DMS153 treated with DMSO at 0.1 percent for 48 hours (cell line): ENCODE data around the gene ZSCAN18.

Source experiments
- DNase-seq: peaks from one replicate; lab custom pipeline; 2025; ENCODE audit not compliant: unreplicated experiment; lab: John Stamatoyannopoulos, UW

Gene ZSCAN18

GRCh38 chr19:58045411-58046050, 52.5 kb downstream of the ZSCAN18 start:
- DNase-seq, result no peak

GRCh38 chr19:58044886-58045285, 53.1 kb downstream of the ZSCAN18 start:
- DNase-seq, result no peak

GRCh38 chr19:58044391-58044790, 53.6 kb downstream of the ZSCAN18 start:
- DNase-seq, result no peak

- DNase-seq, result no peak
Observed at GRCh38 chr19:58042495-58043340, 55.3 kb downstream of the ZSCAN18 start.

- DNase-seq, result no peak
Observed at GRCh38 chr19:58040751-58041525, 57.1 kb downstream of the ZSCAN18 start.

- DNase-seq, result no peak
Observed at GRCh38 chr19:58038688-58039204, 59.3 kb downstream of the ZSCAN18 start.

- no peak for DNase-seq
Observed at GRCh38 chr19:58037927-58038687, 59.9 kb downstream of the ZSCAN18 start.

GRCh38 chr19:58035863-58036262, 62.2 kb downstream of the ZSCAN18 start:
- no peak for DNase-seq

GRCh38 chr19:58034477-58034793, 63.6 kb downstream of the ZSCAN18 start:
- no peak for DNase-seq
